CD4-positive, CD25-positive, alpha-beta regulatory T cell (primary cell): ENCODE data around the gene GALR3. TPM values are rescaled to one million over a fixed set of nuclear protein-coding genes. Genes with fewer than 3 reads are reported as not detected.

Experiments used
- ATAC-seq, 2 donors: fragments of 150-1000 bp; cut with Tn5 transposase; one replicate each; pipeline ENCODE4 v1.10.0; 2021; ENCODE audit warnings: low read depth in 2 of 2, moderate number of reproducible peaks in 2 of 2, moderate library complexity in 1 of 2
- DNase-seq, 3 donors: peaks; one replicate each; pipeline versions ENCODE4 v3.0.0 to v3.0.0-alpha.2; 2012 to 2022; ENCODE audit warnings: mixed read lengths in 1 of 3
- H3K27ac ChIP-seq: one replicate; pipeline ENCODE4 v1.7.0; 2013; ENCODE audit warnings: mild to moderate bottlenecking, low read length; ENCODE audit not compliant: insufficient read depth, poor library complexity, severe bottlenecking
- H3K27me3 ChIP-seq: one replicate; pipeline ENCODE4 v1.7.0; 2013; ENCODE audit warnings: low read length; ENCODE audit not compliant: control insufficient read depth, insufficient read depth
- H3K36me3 ChIP-seq: one replicate; pipeline ENCODE4 v1.7.0; 2013; ENCODE audit warnings: mild to moderate bottlenecking, low read length, moderate library complexity; ENCODE audit not compliant: control insufficient read depth, insufficient read depth
- H3K4me1 ChIP-seq: 2 replicates; pipeline ENCODE4 v1.7.0; 2013; ENCODE audit warnings: mild to moderate bottlenecking, low read length; ENCODE audit not compliant: insufficient read depth, control insufficient read depth, poor library complexity, severe bottlenecking
- H3K4me3 ChIP-seq: one replicate; pipeline ENCODE4 v1.7.0; 2013; ENCODE audit warnings: low read depth, mild to moderate bottlenecking, low read length, moderate library complexity
- H3K9me3 ChIP-seq, 2 experiments: 1 replicate in 1 of 2; 2 replicates in 1 of 2; pipeline ENCODE4 v1.7.0; 2013; ENCODE audit warnings: low read length in 2 of 2, mild to moderate bottlenecking in 1 of 2, moderate library complexity in 1 of 2; ENCODE audit not compliant: control insufficient read depth in 2 of 2
- H3K27ac Mint-ChIP-seq, 3 donors: one replicate each; pipeline ENCODE4 v1.8.0; 2020 to 2022; ENCODE audit warnings: mild to moderate bottlenecking in 3 of 3, mixed read lengths in 3 of 3, moderate library complexity in 2 of 3
- H3K27me3 Mint-ChIP-seq: one replicate; pipeline ENCODE4 v1.8.0; 2022; ENCODE audit warnings: mild to moderate bottlenecking, mixed read lengths
- H3K36me3 Mint-ChIP-seq: one replicate; pipeline ENCODE4 v1.8.0; 2020; ENCODE audit warnings: mixed read lengths
- H3K4me1 Mint-ChIP-seq, 4 donors: one replicate each; pipeline ENCODE4 v1.8.0; 2020 to 2022; ENCODE audit warnings: mixed read lengths in 4 of 4, mild to moderate bottlenecking in 1 of 4
- H3K4me3 Mint-ChIP-seq, 4 donors: one replicate each; pipeline ENCODE4 v1.8.0; 2020 to 2022; ENCODE audit warnings: mild to moderate bottlenecking in 4 of 4, mixed read lengths in 4 of 4, moderate library complexity in 3 of 4
- H3K9me3 Mint-ChIP-seq, 7 donors: one replicate each; pipeline ENCODE4 v1.8.0; 2020 to 2022; ENCODE audit warnings: mixed read lengths in 7 of 7, mild to moderate bottlenecking in 3 of 7, moderate library complexity in 2 of 7
- polyA plus RNA-seq, 4 donors: library from polyadenylated mRNA; unstranded; fragments of 300-500 nt; fragmentation: Illumina TruSeq; gene quantifications; one replicate each; pipeline ENCODE4 v1.2.3, GENCODE V29; 2021
- total RNA-seq: library from RNA; stranded (reverse); gene quantifications from one replicate; pipeline ENCODE4 v1.2.3, GENCODE V29; 2022

Gene GALR3
- total and polyA plus RNA-seq, 5 donors from 2014 or later = not detected

- Histone ChIP-seq H3K9me3 (no peaks in the 10 kb centered on the region), H3K36me3 (peaks cover 82% of the 10 kb centered on the region), H3K4me3 (no peak overlapping the region), H3K27me3 (no peaks in the 10 kb centered on the region), H3K27ac (no peak overlapping the region), H3K4me1 (no peaks in the 10 kb centered on the region)
- ATAC-seq (no peak), DNase-seq (no peak)
- H3K36me3 Mint-ChIP-seq = peaks cover 39% of the 10 kb centered on the region
- H3K27ac Mint-ChIP-seq = no peak overlapping the region
- peaks cover 0 to 2% (median 0%) of the 10 kb centered on the region in 4 donors for H3K4me1 Mint-ChIP-seq
- no peak overlapping the region for H3K4me3 Mint-ChIP-seq
- H3K9me3 Mint-ChIP-seq = no peaks in the 10 kb centered on the region
- no peaks in the 10 kb centered on the region for H3K27me3 Mint-ChIP-seq
These were observed 47.1 kb downstream of the GALR3 start for GRCh38 chr22:37870273-37870672.

Other genes starting within 250 kb of the GALR3 start
- gene LGALS2, start 243.3 kb upstream of the GALR3 start, total RNA-seq = not detected
- under 1 TPM in 2 of 4 donors, not detected in 2; 0.41 to 0.49 TPM for gene LGALS2, start 243.3 kb upstream of the GALR3 start, polyA plus RNA-seq
- 69.7 TPM for gene GGA1, start 214.5 kb upstream of the GALR3 start, total RNA-seq
- gene GGA1, start 214.5 kb upstream of the GALR3 start, polyA plus RNA-seq = 10 to 100 TPM; 14.0 to 19.8 (median 16.8) TPM
- gene SH3BP1, start 183.7 kb upstream of the GALR3 start, total RNA-seq = 126 TPM
- gene SH3BP1, start 183.7 kb upstream of the GALR3 start, polyA plus RNA-seq = 10 to 100 TPM; 10.1 to 17.8 (median 16.2) TPM
- 2.0 TPM for gene PDXP, start 164.7 kb upstream of the GALR3 start, total RNA-seq
- gene PDXP, start 164.7 kb upstream of the GALR3 start, polyA plus RNA-seq = 1 to 10 TPM; 1.1 to 5.8 (median 3.4) TPM
- 209 TPM for gene LGALS1, start 147.7 kb upstream of the GALR3 start, total RNA-seq
- 100 to 1,000 TPM; 321 to 829 (median 545) TPM for gene LGALS1, start 147.7 kb upstream of the GALR3 start, polyA plus RNA-seq
- gene NOL12, start 137.0 kb upstream of the GALR3 start, total RNA-seq = 38.2 TPM
- gene NOL12, start 137.0 kb upstream of the GALR3 start, polyA plus RNA-seq = 10 to 100 TPM; 33.7 to 46.9 (median 41.2) TPM
- 24.8 TPM for gene TRIOBP, start 126.3 kb upstream of the GALR3 start, total RNA-seq
- gene TRIOBP, start 126.3 kb upstream of the GALR3 start, polyA plus RNA-seq = 10 to 100 TPM; 10.9 to 19.2 (median 13.1) TPM
- gene GCAT, start 15.4 kb upstream of the GALR3 start, total RNA-seq = 0.72 TPM
- gene GCAT, start 15.4 kb upstream of the GALR3 start, polyA plus RNA-seq = 1 to 10 TPM in 3 of 4 donors, under 1 TPM in 1; 0.45 to 2.0 (median 1.4) TPM
- 18.8 TPM for gene ANKRD54, start 21.0 kb downstream of the GALR3 start, total RNA-seq
- 10 to 100 TPM; 15.4 to 21.4 (median 19.8) TPM for gene ANKRD54, start 21.0 kb downstream of the GALR3 start, polyA plus RNA-seq
- 390 TPM for gene EIF3L, start 26.0 kb downstream of the GALR3 start, total RNA-seq
- gene EIF3L, start 26.0 kb downstream of the GALR3 start, polyA plus RNA-seq = 100 to 1,000 TPM; 267 to 354 (median 308) TPM
- gene MICALL1, start 82.9 kb downstream of the GALR3 start, total RNA-seq = 25.2 TPM
- 1 to 10 TPM; 1.1 to 2.4 (median 1.7) TPM for gene MICALL1, start 82.9 kb downstream of the GALR3 start, polyA plus RNA-seq
- not detected for gene C22orf23, start 130.2 kb downstream of the GALR3 start, total RNA-seq
- not detected for gene C22orf23, start 130.2 kb downstream of the GALR3 start, polyA plus RNA-seq
- gene POLR2F, start 130.3 kb downstream of the GALR3 start, total RNA-seq = 34.5 TPM
- 100 to 1,000 TPM; 152 to 170 (median 157) TPM for gene POLR2F, start 130.3 kb downstream of the GALR3 start, polyA plus RNA-seq
- not detected for gene SOX10, start 161.2 kb downstream of the GALR3 start, total RNA-seq
- gene SOX10, start 161.2 kb downstream of the GALR3 start, polyA plus RNA-seq = not detected
- gene PICK1, start 234.0 kb downstream of the GALR3 start, total RNA-seq = 23.0 TPM
- gene PICK1, start 234.0 kb downstream of the GALR3 start, polyA plus RNA-seq = 1 to 10 TPM; 4.5 to 7.3 (median 6.8) TPM